RCC 7860 (cell line): ENCODE measurements around the gene RHBDF2.
A peak's percentile ranks its signal among the peaks of the same experiment; 100 is the strongest.

Experiments
- DNase-seq: peaks from one replicate; pipeline ENCODE4 v3.0.0-alpha.2; 2015; ENCODE audit warnings: low spot score
- FAIRE-seq: peaks from 2 replicates; lab custom pipeline; 2012; peaks lifted over from hg19 to GRCh38; lab: Jason Lieb, UNC

The RHBDF2 gene

GRCh38 chr17:76467366-76467765, 33.9 kb downstream of the RHBDF2 start, which contains the start of gene AANAT:
Gene AANAT (plus strand): TSS chr17:76467603. CDS start chr17:76468747, 1,144 bp downstream.
- DNase-seq = no peak
- FAIRE-seq = no peak

GRCh38 chr17:76466775-76467130, 34.5 kb downstream of the RHBDF2 start:
- DNase-seq (no peak), FAIRE-seq (no peak)

- FAIRE-seq (no peak), DNase-seq (no peak)
These were observed 38.5 kb downstream of the RHBDF2 start for GRCh38 chr17:76462556-76463290.

- DNase-seq (no peak), FAIRE-seq (no peak)
These were observed 39.3 kb downstream of the RHBDF2 start for GRCh38 chr17:76461765-76462555.

- FAIRE-seq = no peak
- DNase-seq = no peak
These were observed 41.5 kb downstream of the RHBDF2 start for GRCh38 chr17:76459674-76460073.

GRCh38 chr17:76458580-76459490, 42.4 kb downstream of the RHBDF2 start:
- DNase-seq (peak; percentile 48), FAIRE-seq (no peak)

GRCh38 chr17:76453431-76453743, 47.8 kb downstream of the RHBDF2 start:
- no peak for FAIRE-seq
- DNase-seq = no peak

GRCh38 chr17:76452660-76453430, 48.4 kb downstream of the RHBDF2 start, which contains the start of gene UBE2O:
Gene UBE2O (minus strand): TSS chr17:76453152. CDS start chr17:76453141, 11 bp downstream.
- DNase-seq = peak; percentile 78
- FAIRE-seq = no peak

GRCh38 chr17:76452127-76452659, 49.0 kb downstream of the RHBDF2 start:
- no peak for FAIRE-seq
- no peak for DNase-seq

- no peak for FAIRE-seq
- no peak for DNase-seq
These were observed 49.7 kb downstream of the RHBDF2 start for GRCh38 chr17:76451506-76451905.

- DNase-seq (no peak), FAIRE-seq (no peak)
These were observed 52.1 kb downstream of the RHBDF2 start for GRCh38 chr17:76449126-76449525.

- no peak for DNase-seq
- no peak for FAIRE-seq
These were observed 53.1 kb downstream of the RHBDF2 start for GRCh38 chr17:76447931-76448652.

- peak; percentile 94 for DNase-seq
- peak; percentile 98 for FAIRE-seq
These were observed 54.6 kb downstream of the RHBDF2 start for GRCh38 chr17:76446449-76447231.

- FAIRE-seq (no peak), DNase-seq (peak; percentile 17)
These were observed 55.4 kb downstream of the RHBDF2 start for GRCh38 chr17:76445697-76446448.

- no peak for FAIRE-seq
- peak; percentile 20 for DNase-seq
These were observed 56.5 kb downstream of the RHBDF2 start for GRCh38 chr17:76444518-76445311.

- DNase-seq (no peak), FAIRE-seq (no peak)
These were observed 58.6 kb downstream of the RHBDF2 start for GRCh38 chr17:76442341-76443338.
